NCI-H187 treated with DMSO at 0.1 percent for 48 hours (cell line): ENCODE results near the gene TBXAS1.

ENCODE experiments used
- DNase-seq: peaks from one replicate; lab custom pipeline; 2025; lab: John Stamatoyannopoulos, UW

The TBXAS1 gene

GRCh38 chr7:139854803-139855497 is 25.9 kb downstream of the TBXAS1 start:
- no peak for DNase-seq

GRCh38 chr7:139855498-139856270 is 26.6 kb downstream of the TBXAS1 start:
- DNase-seq, result no peak

DNA sequence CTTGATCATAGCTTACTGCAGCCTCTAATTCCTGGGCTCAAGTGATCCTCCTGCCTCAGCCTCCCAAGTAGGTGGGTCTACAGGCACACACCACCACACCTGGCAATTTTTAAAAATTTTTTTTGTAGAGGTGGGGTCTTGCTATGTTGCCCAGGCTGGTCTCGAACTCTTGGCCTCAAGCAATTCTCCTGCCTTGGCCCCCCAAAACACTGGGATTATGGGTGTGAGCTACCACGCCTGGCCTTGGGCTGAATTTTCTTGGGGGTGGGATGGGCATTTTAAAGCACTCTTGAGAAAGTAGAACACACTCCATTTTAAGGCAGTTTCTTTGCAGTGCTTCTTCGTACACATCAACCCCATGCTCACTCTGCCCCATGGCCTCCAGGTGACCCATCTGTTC is 28.7 kb downstream of the TBXAS1 start:
- DNase-seq, result no peak

DNA sequence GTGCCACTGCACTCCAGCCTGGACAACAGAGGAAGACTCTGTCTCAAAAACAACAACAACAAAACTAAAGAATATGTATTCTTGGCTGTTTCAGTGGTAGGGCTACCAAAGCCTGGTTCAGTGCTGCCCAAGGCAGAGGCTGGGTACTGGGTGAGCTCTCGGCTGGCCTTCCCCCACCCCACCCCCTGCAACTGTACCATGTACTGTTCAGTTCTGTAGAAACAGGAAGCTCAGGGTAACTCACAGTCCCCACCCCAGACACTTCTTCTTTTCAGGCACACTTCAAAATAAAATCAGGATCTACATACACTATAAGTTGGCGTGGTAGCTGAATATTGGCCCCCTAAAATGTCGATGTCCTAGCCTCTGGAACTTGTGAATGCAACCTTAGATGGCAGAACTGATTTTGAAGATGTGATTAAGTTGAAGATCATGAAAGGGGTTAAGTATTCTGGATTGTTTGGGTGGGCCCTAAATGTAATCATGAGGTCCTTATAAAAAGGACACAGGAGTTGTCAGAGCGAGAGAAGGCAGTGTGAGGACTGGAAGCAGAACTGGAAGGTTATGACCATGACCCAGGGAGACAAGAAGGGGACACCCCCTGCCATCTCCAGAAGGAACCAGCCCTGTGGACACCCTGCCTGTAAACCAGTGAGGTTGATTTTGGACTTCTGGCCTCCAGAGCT is 31.2 kb downstream of the TBXAS1 start:
- DNase-seq, result no peak

DNA sequence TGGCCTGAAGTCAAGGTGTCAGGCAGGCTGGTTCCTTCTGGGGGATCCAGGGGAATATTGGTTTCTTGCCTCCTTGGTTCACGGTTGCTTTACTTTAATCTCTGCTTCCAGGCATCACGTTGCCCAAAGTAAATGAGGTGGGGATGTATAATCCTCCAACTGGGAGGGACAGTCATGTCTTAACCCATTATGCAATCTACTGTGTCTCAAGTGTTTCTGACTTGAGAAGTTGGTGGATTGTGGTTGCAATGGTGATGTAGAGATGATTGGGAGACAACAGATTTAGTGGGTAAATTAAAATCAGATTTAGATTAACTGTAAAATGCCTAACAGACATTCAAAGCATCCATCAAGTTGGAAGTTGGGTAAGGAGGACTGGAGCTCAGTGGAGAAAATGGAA is 32.7 kb downstream of the TBXAS1 start:
- DNase-seq, result no peak

- no peak for DNase-seq
Observed at GRCh38 chr7:139866047-139866837, 37.2 kb downstream of the TBXAS1 start.

DNA sequence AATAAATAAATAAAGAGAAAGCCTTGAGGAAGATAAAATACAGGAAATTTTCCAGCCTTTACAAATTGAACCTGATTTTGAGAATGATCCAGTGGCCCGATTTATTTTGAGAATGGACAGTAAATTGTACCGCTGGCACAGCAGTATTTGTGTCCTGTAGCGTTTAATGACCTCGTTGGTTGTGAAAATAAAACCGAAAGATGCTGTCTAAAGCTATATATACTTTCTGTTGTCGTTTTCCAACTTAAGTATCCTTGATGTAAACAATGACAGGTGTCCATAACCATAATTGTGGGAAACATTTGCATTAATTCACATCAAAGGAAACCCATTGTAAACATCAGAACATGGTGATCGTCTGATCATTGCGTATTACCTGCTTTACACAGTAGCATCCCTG is 38.8 kb downstream of the TBXAS1 start:
- no peak for DNase-seq

GRCh38 chr7:139869886-139870285 is 40.8 kb downstream of the TBXAS1 start:
- DNase-seq, result no peak

DNA sequence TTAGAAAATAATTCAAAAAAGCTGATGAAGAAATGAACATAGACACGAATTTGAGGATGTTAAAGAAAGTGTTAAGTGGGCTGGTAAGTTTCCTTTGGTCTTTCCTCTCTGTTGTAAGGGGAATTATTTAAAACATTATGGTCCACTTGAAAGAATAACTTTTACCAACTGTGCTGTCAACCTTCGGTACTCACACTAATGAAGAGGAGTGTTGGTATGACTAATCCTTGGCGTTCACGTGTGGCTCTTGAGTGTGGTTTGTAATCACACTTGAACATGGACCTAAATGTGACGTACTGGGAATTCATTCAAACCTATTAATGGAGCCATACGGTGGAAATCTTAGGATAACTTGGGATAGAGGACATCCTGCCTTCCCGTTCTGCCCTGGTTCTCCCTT is 41.3 kb downstream of the TBXAS1 start:
- DNase-seq, result no peak

- DNase-seq, result no peak
Observed at GRCh38 chr7:139871331-139871730, 42.3 kb downstream of the TBXAS1 start.

DNA sequence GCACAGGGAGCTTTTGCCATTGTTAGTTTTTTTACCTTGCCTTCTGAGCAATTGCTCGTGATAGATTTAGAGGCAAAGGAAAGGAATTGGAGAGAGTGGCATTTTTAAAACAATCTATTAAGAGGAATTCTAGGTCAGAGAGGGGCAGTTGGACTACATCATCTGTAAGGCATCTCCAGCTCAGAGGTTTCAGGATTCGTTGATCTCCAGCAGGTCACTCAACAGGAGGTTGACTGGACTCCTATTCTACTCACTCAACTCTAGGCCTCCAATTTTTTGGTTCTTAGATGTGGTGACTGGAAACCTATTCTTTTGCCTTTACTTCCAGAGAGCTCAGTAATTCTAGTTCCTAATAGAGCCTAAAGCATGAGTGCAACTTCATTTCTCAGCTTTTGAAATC is 42.8 kb downstream of the TBXAS1 start:
- no peak for DNase-seq

DNA sequence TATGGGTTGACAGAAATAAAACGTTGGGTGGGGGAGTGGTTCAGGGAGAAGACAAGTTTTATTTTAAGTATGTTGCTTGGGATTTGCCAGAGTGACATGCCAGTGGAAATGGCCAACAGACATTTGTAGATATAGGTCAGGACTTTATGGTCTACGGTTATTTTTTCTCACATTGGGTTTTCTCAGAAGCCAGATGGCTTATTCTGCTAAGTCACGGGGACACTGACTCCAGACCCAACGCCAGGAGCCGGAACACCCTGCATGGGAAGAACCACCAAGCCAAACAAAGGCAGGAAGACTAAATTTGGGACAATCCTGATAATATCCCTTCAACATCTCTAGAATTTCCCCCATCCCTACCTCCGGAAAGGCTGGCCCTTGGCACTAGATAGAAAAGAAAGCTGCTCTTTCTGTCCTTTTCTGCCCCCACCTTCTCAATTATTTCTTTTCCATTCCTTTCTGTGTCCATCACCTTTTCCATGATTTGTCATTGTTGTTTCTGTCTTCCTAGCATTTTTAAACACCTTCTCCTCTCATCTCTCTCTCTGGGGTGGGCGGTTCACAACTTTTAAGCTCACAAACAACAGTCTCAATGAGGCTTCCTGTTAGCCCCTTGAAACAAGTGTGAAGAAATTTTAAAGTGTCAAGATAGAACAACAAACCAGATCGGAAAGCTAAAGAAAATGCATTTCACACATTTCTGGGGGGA is 44.7 kb downstream of the TBXAS1 start:
- DNase-seq, result no peak

DNA sequence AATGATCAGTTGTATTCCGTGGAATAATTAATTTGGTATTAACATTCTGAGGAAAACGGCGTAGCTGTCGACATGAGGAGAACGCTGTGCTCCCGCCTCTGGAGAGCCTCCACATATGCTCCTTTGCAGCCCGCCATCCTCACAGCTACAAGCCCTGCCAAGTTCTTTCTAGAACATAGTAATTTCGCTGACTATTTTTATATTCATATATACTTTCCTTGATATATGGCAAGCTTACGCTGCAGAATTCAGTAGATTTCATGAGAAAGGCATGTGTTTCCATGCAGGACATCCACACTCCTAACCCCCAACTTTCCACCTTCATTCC is 45.2 kb downstream of the TBXAS1 start:
- DNase-seq, result no peak

- no peak for DNase-seq
Observed at GRCh38 chr7:139875821-139876241, 46.8 kb downstream of the TBXAS1 start.

- DNase-seq, result no peak
Observed at GRCh38 chr7:139876622-139877283, 47.7 kb downstream of the TBXAS1 start.

DNA sequence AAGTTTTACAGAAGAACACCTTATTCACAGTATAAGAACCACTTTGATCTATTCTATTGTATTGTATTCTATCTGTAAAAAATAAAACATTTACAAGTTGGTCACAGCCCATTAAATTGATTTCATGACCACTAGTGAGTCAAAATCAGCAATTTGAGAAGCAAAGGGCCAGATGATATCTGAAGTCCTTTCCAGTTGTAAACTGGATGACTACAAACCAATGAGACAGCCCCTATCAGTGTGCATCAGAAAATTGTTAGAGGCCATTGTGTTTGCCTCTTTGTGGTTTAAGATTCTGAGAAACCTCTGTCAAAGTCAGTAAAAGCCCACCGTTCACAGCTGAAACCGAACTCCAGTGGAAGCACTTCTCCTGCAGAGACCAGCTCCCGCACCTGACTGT is 54.8 kb downstream of the TBXAS1 start:
- no peak for DNase-seq

GRCh38 chr7:139884441-139884840 is 55.4 kb downstream of the TBXAS1 start:
- no peak for DNase-seq

GRCh38 chr7:139885511-139885910 is 56.4 kb downstream of the TBXAS1 start:
- no peak for DNase-seq

DNA sequence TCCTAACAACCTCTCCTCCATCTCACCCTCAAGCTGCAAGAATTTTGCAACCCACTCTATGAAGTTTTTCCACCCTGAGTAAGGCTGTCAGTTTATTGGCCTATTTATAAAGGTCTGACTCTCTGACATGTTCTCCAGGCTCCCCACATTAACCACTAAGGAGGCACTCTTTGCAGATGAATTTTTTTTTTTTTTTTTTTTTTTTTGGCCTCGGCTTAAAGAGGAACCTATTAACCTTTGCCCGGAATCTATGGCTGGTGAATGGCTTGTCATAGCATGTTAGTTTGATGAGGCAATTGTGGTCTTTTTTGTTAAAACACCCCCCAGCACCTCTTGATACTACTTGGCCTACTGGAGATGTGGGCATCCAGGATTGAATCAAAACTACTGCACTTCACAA is 57.1 kb downstream of the TBXAS1 start:
- DNase-seq, result no peak

- no peak for DNase-seq
Observed at GRCh38 chr7:139886899-139887298, 57.8 kb downstream of the TBXAS1 start.

DNA sequence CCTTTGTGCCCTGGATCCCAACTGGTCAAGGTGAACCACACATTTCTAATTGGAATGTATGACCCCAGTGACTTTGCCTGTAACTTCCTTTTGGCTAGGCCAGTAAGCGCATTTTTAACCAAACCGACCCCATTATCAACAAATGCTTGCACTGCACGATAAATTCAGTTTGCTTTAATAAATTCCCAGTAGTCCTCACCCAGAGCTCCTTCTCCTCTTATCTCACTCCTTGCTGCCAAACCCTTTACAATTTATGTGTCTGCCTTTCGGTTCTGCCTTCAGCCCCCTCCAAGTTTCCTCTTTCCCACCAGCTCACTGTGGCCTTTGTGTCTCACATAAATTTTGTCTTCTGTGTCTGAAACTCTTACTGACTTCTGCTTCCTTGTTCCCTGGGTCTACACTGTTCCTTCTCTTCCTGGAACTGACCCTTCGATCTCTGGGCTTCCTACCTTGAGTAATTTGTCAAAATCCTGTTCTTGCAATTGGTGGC is 59.0 kb downstream of the TBXAS1 start:
- DNase-seq, result no peak
